HG02610 (cell line): ENCODE measurements around the gene PARD3B.

Experiments used
- ATAC-seq: cut with Tn5 transposase; IDR thresholded peaks from one replicate; pipeline ENCODE4 v1.9.1; 2021; ENCODE audit warnings: mild to moderate bottlenecking, moderate library complexity; ENCODE audit not compliant: unreplicated experiment

The PARD3B gene

DNA sequence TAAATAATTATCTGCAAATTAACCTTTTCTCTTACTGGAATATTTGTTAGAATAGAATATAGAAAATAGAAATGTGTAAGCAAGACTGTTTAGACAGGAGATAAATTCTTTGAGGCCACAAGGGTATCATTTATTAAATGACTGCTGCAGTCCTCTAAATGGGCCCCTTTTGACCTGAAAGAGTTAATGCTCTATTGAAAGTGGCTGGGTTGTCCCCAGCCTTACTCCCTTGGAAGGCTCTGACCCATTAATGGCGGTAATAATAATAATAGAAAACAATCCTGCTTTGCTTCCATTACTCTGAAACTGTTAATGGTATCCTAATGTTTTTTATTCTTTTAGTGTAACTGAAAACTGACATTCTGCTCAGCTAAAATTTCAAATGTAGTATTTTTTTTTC, 739.1 kb downstream of the PARD3B start:
- no peak for ATAC-seq

DNA sequence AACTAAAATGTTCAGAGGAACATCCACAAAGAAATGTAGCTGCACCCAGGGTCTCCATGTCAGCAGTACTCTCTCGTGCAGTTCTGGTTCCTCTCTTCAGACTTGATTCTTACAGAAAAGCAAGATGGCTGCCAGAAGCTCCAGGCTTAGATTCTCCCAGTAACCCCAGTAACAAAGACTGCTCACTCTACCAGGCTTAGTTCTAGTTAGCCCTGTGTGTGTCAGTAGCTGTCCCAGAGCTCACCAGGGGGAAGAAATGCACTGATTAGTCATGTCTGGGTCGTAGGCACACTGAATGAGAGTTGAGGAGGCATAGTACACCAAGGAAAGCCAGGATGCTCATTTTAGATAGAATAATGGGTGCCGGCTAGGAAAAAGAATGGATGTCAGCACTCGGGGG, 742.0 kb downstream of the PARD3B start:
- no peak for ATAC-seq

DNA sequence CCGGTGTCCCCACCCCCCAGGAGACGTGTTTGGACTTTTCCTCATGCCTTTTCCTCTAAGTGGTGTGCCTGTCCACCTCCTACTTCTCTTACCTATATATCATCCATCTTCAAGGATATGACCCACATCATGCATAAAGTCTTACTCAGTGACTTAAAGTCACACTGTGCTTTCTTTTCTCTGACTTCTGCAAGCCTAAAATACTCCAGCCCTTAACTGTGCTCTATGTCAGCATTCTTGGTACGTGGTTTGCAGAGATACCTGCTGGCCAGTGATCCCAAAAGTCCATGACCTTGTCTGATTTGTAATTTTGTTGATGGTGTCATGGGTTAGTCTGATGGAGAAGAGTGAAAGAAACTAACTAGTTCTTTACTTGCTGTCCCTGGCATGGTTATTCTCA, 743.4 kb downstream of the PARD3B start:
- no peak for ATAC-seq

DNA sequence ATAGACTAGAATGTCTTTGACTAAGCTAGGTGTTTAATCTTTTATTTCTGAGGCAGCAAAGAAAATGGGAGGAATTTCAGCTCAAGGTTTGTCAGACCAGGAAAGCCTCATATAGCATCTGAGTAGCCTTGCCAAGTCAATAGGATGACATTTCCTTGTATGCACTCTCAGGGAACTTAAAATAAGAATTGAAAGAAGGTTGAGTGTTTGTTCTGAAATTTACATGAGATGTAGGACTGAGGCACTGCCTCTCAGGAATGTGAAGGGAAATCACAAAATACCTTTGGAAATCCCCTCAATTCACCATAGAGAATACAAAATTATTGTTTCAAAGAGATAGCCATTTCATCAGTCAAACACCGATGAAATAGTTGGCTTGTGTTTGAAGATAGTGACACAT, 745.0 kb downstream of the PARD3B start:
- no peak for ATAC-seq

DNA sequence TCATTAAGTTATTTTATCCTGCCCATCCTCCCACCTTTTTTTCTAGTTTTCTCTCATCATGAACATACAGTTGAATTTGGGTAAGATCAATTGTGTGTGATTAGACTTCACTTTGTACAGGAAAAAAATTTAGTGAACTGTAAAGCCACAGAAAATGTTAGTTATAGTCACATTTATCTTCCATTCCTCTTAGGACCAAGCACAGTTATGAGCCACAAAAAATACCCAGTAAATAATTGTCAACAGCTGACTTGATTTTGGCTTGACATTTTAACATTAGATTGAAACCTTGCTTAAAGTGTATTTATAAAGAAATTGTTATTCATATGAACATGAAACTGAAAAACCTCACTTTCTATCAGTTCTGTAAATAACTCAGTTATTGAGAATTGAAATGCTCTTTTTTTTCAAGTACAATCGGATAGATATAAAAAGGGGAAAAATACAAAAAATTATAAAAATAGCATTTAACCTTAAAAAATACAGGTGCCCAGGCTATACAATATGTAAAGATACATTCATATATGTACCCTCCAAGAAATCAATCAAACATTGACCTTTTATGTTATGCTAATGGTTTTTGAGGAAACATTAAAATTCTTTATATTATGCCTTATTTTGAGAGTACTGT, 747.5 kb downstream of the PARD3B start:
- ATAC-seq = no peak

DNA sequence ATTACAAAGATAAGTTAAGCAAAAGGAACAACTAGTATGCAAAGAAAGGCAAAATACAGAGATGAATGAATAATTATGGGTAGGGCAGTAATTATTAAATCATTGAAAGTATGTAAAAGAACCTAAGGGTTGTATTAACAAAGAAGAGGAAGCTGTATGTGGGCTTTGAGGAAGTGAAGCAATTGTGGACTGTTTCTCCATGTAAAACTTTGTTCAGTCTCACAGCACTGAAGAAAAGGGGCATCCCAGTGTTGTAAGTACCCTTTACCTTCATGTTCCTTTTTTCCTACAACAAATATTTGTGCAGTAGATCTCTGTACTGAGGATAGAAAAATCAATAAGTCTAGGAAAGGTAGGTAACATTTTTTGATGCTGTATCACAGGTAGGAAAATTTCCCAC, 748.3 kb downstream of the PARD3B start:
- ATAC-seq = no peak

DNA sequence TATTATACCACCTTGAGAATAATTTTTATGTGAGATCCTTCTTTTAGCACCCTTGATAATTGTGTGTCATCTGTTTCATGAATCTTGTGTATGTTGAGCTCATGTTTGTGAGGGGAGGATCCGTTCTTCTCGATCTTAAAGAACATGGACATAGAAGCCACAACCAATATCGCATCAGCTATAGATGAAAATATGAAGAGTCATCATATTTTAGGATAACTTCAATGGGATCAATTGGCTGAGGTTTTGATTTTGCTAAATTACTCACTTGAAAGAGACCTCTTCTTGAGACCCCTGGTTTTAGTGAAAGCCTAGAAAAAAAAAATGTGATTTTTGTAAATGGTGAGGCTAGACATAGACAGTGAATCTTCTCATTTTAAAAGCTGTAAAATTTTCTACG, 751.7 kb downstream of the PARD3B start:
- no peak for ATAC-seq

DNA sequence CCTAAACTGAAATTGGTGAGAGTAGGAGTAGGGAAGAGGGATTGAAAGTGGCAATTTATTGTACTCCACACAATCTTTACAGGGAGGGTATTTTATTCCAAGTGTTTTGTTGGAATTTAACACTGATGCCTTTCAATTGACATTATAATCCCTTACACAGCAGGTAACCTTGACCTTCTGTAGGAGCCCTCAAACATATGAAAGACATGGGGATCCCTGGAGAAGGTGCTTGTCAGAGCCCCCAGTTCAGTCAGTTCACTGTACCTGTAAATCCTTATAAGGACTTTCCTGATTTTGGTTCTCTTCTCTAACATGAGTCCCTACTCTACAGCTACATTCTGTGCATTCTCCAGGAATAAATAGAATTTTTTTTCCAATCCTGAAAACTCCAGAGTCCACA, 752.1 kb downstream of the PARD3B start:
- ATAC-seq = no peak

DNA sequence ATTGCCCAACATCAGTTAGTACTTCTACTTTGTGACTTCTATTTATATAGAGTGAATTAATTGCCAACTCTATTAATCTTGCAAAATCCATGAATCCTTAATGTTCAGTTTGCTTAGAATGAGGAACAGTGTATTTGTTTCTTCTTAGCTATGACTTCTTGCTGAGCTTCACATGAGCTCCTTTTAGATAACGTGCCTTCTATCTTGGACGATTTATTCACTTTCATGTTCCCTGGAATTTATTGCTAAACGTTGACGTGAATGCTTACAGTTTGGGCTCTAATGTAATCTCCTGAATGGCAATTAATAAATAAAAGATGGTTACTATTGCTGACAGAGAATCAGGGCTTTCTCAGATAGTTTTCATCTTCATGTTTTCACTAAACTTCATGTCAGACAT, 752.6 kb downstream of the PARD3B start:
- ATAC-seq = no peak

DNA sequence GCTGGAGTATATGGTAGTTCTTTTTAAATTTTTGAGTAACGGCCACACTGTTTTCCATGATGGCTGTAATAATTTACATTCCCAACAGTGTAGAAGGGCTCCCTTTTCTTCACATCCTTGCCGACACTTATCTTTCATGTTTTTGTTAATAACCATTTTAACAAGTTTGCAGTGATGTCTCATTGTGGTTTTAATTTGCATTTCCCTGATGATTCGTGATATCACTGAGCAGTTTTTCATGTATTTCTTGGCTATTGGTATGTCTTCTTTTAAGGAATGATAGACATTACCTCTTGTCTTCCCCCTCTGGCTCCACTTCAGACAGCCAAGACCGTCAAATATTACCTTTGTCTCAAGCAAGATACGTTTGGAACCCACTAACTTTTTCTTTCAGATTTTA, 765.9 kb downstream of the PARD3B start:
- ATAC-seq = no peak

DNA sequence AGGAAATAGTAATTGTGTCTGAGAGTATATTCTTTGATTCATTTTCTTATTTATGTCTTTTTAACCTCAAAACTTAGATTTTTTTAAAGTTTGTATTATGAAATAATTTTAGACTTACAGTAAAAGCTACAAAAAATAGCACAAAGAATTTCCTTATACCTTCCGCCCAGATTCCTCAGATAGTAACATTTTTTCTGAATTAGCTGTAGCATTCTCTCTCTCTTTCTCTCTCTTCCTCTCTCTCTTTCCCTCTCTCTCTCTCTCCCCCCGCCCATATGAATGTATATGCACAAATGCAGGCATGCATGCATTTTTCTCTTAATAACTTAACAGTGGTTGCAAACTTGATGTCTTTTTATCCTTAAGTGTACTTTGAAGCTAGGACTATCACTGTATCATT, 776.0 kb downstream of the PARD3B start:
- ATAC-seq = no peak

DNA sequence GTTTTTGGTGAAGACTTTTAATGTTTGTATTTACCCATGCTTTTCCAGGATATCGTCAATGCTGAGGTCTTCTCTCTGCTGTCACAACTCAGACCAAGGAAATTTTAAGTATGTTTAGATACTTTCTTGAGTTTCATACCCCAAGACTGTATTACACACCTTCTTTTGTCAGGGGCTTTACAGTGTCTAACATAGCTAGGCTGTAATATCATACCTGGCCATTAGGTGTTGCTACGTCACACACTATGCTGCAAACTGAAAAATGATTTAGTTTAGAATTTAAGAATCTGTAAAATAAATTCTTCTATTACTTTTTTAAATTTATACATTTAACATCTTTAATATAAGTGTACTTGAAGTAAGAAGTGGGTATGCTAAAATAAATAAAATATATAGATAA, 778.7 kb downstream of the PARD3B start:
- no peak for ATAC-seq

DNA sequence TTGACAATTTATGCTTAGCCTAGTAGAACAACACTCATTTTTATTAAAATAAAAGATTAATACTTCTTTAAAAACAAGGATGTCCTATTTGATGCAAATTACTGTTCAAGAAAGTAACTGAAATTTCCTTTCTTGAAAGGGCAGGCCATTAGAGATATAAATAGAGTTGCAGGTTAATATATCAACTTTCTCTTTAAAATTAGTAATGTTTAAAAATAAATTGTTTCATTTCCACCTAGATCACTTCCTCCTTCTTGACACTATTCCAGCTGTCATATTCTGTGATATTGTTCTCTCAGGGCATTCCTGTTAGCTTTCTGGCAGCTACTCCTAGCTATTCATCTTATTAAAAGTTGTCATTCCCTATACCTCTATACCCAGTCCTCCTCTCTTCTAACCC, 779.1 kb downstream of the PARD3B start:
- no peak for ATAC-seq

DNA sequence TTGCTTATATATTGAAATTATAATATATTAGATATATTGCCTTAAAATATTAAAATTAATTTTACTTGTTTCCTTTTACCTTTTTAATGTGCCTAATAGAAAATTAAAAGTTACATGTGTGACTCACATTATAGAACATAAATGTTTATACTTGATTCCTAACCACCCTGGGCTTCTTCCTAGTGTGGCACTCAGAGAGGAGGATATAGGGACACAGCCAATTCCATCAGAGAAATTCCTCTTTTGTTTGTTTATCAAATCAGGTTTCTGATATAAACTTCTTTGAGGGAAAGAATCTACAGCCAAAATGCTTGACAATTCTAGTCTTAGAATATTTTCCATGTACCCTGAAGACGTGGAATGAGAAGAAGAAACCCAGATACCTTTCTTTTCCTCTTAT, 788.1 kb downstream of the PARD3B start:
- ATAC-seq = no peak

DNA sequence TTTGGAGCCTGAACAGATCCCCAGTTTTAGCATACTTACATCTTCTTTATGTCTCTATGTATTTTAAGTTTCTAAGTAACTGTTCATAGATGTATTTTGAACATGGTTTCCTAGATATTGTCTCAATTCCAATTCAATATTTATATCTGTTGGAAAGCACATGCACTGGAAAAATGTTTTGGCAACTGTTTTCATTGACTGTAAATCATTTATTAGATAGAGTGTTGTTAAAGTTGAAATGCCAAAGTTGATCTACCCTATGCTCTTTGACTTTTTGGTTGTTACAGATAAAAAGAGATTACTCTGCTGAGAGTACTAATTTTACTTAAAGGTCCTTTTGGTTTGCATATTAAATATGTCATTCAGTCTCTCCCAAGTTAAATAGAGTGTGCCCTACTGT, 792.0 kb downstream of the PARD3B start:
- ATAC-seq = no peak

DNA sequence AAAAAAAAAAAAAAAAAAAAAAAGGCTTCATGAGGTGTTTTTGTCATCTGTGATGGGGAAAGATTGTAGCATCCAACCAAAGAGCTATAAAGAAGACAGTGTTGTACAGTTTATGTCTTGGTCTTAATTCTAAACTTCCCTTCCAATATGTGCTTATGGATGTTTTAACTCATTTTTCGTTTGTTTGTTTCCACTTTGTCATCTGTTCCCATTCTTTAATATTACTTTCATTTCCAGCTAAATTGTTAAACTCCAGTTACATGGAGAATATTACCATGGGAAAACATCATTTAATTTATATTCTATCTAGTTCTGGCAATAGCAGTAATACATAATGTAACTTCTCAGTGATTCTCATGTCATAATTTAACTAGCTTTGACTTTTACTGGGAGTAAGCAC, 792.9 kb downstream of the PARD3B start:
- ATAC-seq = no peak

DNA sequence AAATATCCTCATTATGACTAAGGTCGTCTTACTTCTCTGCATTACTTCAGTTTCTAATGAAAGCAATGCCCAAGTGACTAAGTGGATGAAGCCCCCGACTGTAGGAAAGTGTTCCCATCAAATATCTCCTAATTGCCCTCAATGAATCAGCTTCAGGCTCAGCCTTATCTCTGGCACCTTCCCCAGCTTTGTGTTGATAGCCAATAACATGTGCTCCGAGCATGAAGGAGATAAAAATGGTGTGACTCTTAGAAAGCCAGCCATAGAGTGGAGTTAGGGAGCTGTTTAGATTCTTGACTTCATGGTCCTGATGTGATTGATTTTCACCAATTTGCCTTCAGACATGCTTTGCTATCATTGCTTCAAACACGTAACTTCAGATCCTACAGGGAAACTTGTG, 797.8 kb downstream of the PARD3B start:
- ATAC-seq = no peak

DNA sequence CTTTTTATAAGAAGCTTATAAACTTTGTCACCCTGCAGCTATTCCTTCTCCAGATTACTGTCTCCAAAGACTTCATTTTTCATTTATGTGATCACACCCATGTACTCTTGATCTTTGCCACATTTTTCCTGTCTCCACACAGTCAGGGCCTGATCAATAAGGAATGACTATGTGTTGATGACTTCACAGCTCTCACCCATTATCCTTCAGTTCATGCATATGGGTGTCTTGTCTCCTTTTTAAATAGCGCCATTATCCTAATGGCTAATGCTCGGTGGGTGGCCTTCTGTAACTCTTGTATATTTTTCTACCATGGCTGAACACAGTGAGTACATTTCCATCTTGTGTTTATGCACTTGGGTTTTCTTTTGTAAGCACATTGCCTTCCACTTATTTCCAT, 801.4 kb downstream of the PARD3B start:
- ATAC-seq = no peak

DNA sequence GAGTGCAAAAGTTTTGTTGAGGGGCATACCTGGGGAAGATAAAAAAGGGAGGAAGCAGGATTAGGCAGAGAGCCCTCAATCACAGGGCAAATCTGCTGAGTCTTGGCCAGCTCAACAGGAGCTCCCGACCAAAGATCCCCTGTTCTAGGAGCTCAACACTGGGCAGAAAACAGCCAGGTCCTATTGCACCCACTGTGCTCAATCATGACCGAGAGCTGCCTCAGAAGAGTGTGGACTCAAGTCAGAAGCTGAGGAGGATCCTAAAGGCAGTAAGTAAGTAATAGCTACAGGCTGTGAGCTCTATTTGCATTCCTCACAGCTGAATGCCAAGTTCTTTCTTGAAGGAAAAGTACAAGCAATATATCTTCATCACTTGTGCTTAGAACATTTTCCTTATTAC, 802.6 kb downstream of the PARD3B start:
- no peak for ATAC-seq

DNA sequence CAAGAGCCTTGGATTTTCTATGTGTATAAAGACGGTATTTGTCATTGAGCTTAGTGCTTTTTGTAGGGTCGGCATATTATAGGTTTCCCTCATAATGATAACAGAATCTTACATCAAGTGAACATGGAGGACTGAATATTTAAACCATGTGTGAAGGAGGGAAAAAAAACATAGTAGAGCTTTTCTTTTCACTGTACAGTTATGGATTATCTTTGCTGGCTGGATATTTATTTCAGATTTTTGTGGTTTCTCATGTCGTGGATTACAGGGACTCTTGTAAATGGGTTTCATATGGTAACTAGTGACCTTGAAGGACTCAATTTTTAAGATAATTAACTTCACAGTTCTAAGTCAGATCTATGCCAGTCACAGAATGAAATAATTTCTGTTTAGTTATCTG, 806.8 kb downstream of the PARD3B start:
- ATAC-seq = no peak

DNA sequence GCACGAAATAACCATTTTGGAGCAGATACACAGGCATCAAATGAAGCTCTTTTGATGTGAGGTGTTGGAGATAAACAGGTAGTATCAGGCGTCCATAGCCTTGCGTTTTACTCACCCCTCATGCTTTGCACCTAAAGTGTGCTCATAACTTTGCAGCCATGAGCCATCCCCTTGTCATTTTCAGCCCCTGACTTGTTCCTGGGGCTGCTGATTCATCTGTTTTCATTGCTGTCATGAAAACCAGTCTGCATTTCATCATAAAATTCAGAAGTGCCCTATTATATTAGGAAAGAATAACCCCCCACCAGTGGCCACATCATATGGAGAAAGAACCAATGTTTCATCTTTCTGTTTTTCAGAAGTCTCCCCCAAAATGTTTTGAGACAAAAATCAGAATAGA, 807.3 kb downstream of the PARD3B start:
- no peak for ATAC-seq

DNA sequence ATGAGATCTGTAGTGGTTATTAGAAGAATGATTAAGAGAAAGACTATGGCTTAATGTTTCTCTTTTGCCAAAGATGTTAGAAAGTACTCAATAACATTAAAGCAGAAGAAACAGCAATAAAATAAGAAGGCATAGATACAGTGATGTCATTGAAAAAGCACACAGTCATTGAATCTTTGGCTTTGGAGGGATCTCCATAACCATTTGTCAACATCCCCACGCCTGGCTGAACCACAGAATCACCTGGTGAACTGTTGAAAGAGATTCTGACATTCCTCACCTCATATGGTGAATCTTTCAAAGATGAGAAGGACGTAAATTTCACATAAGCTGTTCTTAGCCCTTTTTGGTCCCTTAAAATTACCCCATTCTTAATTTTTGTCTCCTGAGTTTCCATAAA, 812.5 kb downstream of the PARD3B start:
- ATAC-seq = no peak

DNA sequence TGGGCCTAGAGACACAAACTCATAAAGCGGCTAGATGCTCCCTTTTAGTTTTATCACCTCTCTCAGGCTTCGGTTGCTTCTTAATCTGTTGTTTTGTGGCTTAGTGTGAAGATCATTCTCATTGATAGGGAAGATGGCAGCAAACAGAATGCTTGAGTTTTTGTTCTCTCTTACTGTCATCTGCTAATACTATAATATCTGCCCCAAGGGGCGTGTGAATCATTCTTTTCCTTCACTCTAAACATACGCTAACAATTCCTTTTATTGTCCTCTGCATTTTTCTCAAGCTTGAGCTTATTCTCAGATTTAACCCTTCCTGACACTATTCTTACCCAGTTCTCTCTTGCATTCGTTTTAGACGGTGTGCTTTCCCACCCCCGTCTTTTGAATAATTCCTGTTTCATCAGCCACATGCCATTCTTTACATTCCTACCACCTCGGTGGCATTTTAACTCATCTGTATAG, 813.1 kb downstream of the PARD3B start:
- ATAC-seq = no peak

DNA sequence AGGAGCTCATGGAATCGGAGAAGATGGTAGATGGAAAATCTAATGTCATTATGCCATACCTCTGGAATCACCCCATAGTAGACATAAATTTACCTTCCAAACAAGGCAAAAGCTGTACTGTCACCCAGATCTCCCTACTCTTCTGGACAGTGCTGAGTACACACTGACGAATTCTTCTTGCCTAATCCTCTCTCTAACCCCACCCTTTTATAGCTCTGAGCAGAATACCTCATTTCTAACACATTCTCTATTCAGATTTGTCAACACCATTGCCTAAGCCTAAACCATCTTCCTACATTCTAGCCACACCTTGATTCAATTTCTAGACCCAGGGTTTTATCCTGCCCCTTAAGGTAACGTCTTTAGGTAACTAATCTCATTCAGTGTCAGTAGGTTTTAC, 816.0 kb downstream of the PARD3B start:
- no peak for ATAC-seq
